Bronchus fibroblast of lung (primary cell): ENCODE data around the gene PRMT6. TPM values are rescaled to one million over a fixed set of nuclear protein-coding genes. Genes with fewer than 3 reads are reported as not detected.

Experiments
- total RNA-seq: library from RNA; depleted of rRNA; stranded (reverse); fragments of >200 nt; gene quantifications from 2 replicates; pipeline ENCODE4 v1.2.3, GENCODE V29; 2015

Gene PRMT6
- total RNA-seq: 18.8 and 19.3 TPM in 2 replicates

GRCh38 chr1:107056426-107057196, at the start of gene PRMT6:
PRMT6 (plus strand) TSS chr1:107056674; CDS start chr1:107056716, 42 bp downstream.

Other genes starting within 250 kb of the PRMT6 start
- gene NTNG1, start 84.4 kb downstream of the PRMT6 start, total RNA-seq: 7.2 and 10.9 TPM in 2 replicates